ENCODE results near the gene CALHM5.

CALHM5 gene

GRCh38 chr6:116543149-116543548 is 31.7 kb downstream of the CALHM5 start:
- DNase-seq (ENCODE audit: low read depth, low spot score) = no peak
- no peak overlapping the region for H3K4me3 ChIP-seq (ENCODE audit: low read depth, low read length)
- CTCF ChIA-PET = interaction anchor here (1.0 to 9.6 kb wide), 7 partner anchors 10 to 274 kb away, joined by 3 to 119 read pairs (median 8); partner anchors contain the start of gene CALHM5
- POLR2A ChIA-PET = no interaction called here
- TF ChIP-seq, protein P1, sequence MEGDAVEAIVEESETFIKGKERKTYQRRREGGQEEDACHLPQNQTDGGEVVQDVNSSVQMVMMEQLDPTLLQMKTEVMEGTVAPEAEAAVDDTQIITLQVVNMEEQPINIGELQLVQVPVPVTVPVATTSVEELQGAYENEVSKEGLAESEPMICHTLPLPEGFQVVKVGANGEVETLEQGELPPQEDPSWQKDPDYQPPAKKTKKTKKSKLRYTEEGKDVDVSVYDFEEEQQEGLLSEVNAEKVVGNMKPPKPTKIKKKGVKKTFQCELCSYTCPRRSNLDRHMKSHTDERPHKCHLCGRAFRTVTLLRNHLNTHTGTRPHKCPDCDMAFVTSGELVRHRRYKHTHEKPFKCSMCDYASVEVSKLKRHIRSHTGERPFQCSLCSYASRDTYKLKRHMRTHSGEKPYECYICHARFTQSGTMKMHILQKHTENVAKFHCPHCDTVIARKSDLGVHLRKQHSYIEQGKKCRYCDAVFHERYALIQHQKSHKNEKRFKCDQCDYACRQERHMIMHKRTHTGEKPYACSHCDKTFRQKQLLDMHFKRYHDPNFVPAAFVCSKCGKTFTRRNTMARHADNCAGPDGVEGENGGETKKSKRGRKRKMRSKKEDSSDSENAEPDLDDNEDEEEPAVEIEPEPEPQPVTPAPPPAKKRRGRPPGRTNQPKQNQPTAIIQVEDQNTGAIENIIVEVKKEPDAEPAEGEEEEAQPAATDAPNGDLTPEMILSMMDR (IDR thresholded peaks at IDR 0.05; ENCODE audit: insufficient read depth, low read length, missing control alignments) = no peak

DNA sequence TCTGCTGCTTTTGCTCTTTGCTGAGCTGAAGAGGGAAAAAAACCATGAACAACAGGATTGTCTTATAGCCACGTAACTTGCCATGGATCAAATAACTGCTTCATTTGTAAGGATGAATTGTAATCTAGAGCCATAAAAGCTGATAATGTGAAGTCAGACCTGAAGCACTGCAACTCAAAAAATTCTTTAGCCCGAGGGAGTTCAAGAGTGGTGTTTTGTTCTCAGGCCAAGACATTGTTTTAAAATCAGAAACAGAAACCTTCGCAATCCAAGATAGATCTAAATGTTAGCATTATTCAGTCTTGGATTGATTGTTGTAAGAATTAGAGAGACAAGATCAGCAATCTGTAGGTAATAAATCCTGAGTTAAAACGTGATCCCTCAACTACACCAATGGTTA is 34.2 kb downstream of the CALHM5 start, which contains the start of gene TRAPPC3L:
Gene TRAPPC3L (minus strand): TSS at position 34 of the 400 bp plus-strand sequence. CDS start 170 bp downstream, outside the sequence.
- TF ChIP-seq, protein P1 (IDR thresholded peaks at IDR 0.05; ENCODE audit: insufficient read depth, low read length, missing control alignments) = no peak
- H3K4me3 ChIP-seq (ENCODE audit: low read depth, low read length) = no peak within 1 kb of the TSS
- no peak for DNase-seq (ENCODE audit: low read depth, low spot score)
- CTCF ChIA-PET = interaction anchor here (1.2 to 9.6 kb wide), 3 partner anchors 12 to 18 kb away, joined by 5 to 119 read pairs (median 66); no protein-coding TSS in a partner anchor
- POLR2A ChIA-PET = no interaction called here

GRCh38 chr6:116547358-116547757 is 35.9 kb downstream of the CALHM5 start:
- TF ChIP-seq, protein P1 (IDR thresholded peaks at IDR 0.05; ENCODE audit: insufficient read depth, low read length, missing control alignments) = no peak
- ChIA-PET POLR2A (no interaction called here), CTCF (interaction anchor here (0.9 to 8.3 kb wide), 5 partner anchors 9 to 15 kb away, joined by 3 to 66 read pairs (median 7); no protein-coding TSS in a partner anchor)
- H3K4me3 ChIP-seq (ENCODE audit: low read depth, low read length) = no peak overlapping the region
- no peak for DNase-seq (ENCODE audit: low read depth, low spot score)

DNA sequence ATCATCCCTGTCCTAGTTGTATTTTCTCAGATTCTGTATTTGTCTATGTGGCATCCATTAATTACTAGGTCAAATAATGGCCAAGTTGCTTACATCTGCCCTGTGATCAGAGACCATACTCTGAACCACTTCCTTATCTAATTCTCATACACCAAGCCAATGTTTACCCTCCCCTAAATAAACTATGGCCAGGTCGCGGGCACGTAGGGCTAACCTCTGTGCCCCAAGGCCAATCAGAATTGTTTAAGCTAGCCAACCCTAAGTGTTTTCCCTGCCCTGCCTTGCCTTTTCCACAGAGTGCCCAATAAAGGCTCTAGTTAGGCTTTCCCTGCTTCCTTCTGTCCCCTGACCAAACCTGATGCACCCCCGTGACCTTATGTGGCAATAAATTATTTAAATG is 39.4 kb downstream of the CALHM5 start:
- CTCF ChIA-PET = interaction anchor here (0.8 to 8.3 kb wide), 9 partner anchors 9 to 296 kb away, joined by 3 to 66 read pairs (median 3); partner anchors contain the start of genes CALHM5 and RWDD1
- POLR2A ChIA-PET = no interaction called here
- DNase-seq (ENCODE audit: low read depth, low spot score) = no peak
- H3K4me3 ChIP-seq (ENCODE audit: low read depth, low read length) = no peak overlapping the region
- TF ChIP-seq, protein P1 (IDR thresholded peaks at IDR 0.05; ENCODE audit: insufficient read depth, low read length, missing control alignments) = no peak

DNA sequence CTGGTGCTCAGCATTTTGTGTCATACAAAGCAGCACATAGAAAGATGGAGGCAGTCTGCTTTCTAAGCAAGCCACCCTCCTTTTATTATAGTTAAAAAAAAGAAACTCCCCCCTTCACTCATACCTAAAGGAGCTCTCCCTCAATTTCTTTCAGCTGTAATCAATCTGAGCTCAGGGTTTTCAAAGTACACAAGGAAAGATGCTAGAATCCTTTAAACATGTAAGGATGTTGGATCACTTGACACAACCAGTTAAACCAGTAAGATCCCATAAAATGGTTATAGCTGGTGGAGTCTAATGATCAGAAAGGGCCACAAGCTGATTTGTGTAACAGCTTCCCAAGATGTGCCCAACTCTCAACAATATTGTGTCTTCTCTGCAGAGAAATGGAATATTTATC is 42.0 kb downstream of the CALHM5 start, which contains the start of gene CALHM4:
Gene CALHM4 (plus strand): TSS at position 301 of the 400 bp plus-strand sequence. CDS start 43 bp downstream, at position 344.
- H3K4me3 ChIP-seq (ENCODE audit: low read depth, low read length) = no peak within 1 kb of the TSS
- TF ChIP-seq, protein P1 (IDR thresholded peaks at IDR 0.05; ENCODE audit: insufficient read depth, low read length, missing control alignments) = no peak
- DNase-seq (ENCODE audit: low read depth, low spot score) = no peak
- POLR2A ChIA-PET = no interaction called here
- CTCF ChIA-PET = interaction anchor here (0.6 to 4.2 kb wide), 9 partner anchors 8 to 336 kb away, joined by 3 to 45 read pairs (median 4); partner anchors contain the start of genes CALHM5 and TSPYL1

- no peak overlapping the region for H3K4me3 ChIP-seq (ENCODE audit: low read depth, low read length)
- TF ChIP-seq, protein P1 (IDR thresholded peaks at IDR 0.05; ENCODE audit: insufficient read depth, low read length, missing control alignments) = no peak
- ChIA-PET CTCF (interaction anchor here (0.6 to 11.6 kb wide), 7 partner anchors 8 to 288 kb away, joined by 3 to 188 read pairs (median 31); partner anchors contain the start of gene CALHM5), POLR2A (no interaction called here)
- no peak for DNase-seq (ENCODE audit: low read depth, low spot score)
Measured at GRCh38 chr6:116556065-116556464, 44.6 kb downstream of the CALHM5 start.
